Mesendoderm (in vitro differentiated cells): ENCODE data around the gene MATCAP1.

ENCODE experiments used
- DNase-seq: peaks from one replicate; pipeline ENCODE4 v3.0.0; 2013
- H2AK5ac ChIP-seq: 2 replicates; pipeline ENCODE4 v1.6.1; 2013; ENCODE audit warnings: low read length, inconsistent platforms
- H2BK120ac ChIP-seq: 2 replicates; pipeline ENCODE4 v1.6.1; 2013; ENCODE audit warnings: low read depth, mild to moderate bottlenecking, low read length, moderate library complexity, mixed read lengths
- H2BK15ac ChIP-seq: replicated peaks from 2 replicates; pipeline ENCODE4 v1.6.1; 2013; ENCODE audit warnings: low read depth, mild to moderate bottlenecking, moderate library complexity
- H2BK5ac ChIP-seq: 2 replicates; pipeline ENCODE4 v1.6.1; 2013; ENCODE audit warnings: low read length, inconsistent platforms
- H3K18ac ChIP-seq: 2 replicates; pipeline ENCODE4 v1.6.1; 2013; ENCODE audit warnings: mild to moderate bottlenecking, low read length, mixed read lengths
- H3K23ac ChIP-seq: one replicate; pipeline ENCODE4 v1.6.1; 2013; ENCODE audit warnings: low read length
- H3K27ac ChIP-seq: 2 replicates; pipeline ENCODE4 v1.5.1; 2013; ENCODE audit warnings: low read depth, mild to moderate bottlenecking, inconsistent platforms, low read length, moderate library complexity
- H3K27me3 ChIP-seq: 2 replicates; pipeline ENCODE4 v1.6.1; 2013; ENCODE audit warnings: low read length, control low read depth, mild to moderate bottlenecking, inconsistent platforms; ENCODE audit not compliant: insufficient read depth, poor library complexity
- H3K36me3 ChIP-seq: 2 replicates; pipeline ENCODE4 v1.6.1; 2013; ENCODE audit warnings: low read length, inconsistent platforms; ENCODE audit not compliant: control insufficient read depth, insufficient read depth
- H3K4ac ChIP-seq: one replicate; pipeline ENCODE4 v1.6.1; 2013; ENCODE audit warnings: low read depth, mild to moderate bottlenecking, low read length, moderate library complexity
- H3K4me1 ChIP-seq: 2 replicates; pipeline ENCODE4 v1.6.1; 2013; ENCODE audit warnings: low read depth, low read length, inconsistent platforms; ENCODE audit not compliant: control insufficient read depth
- H3K4me2 ChIP-seq: 2 replicates; pipeline ENCODE4 v1.6.1; 2013; ENCODE audit warnings: low read length
- H3K4me3 ChIP-seq: 2 replicates; pipeline ENCODE4 v1.5.1; 2013; ENCODE audit warnings: mild to moderate bottlenecking, low read length
- H3K56ac ChIP-seq: one replicate; pipeline ENCODE4 v1.6.1; 2013; ENCODE audit warnings: low read length
- H3K79me1 ChIP-seq: 2 replicates; pipeline ENCODE4 v1.6.1; 2013; ENCODE audit warnings: low read length, inconsistent platforms
- H3K79me2 ChIP-seq: 2 replicates; pipeline ENCODE4 v1.6.1; 2013; ENCODE audit warnings: mild to moderate bottlenecking, low read length; ENCODE audit not compliant: control insufficient read depth, insufficient read depth
- H3K9ac ChIP-seq: 2 replicates; pipeline ENCODE4 v1.6.1; 2013; ENCODE audit warnings: low read length, inconsistent platforms
- H4K5ac ChIP-seq: one replicate; pipeline ENCODE4 v1.6.1; 2013; ENCODE audit warnings: low read length
- H4K8ac ChIP-seq: one replicate; pipeline ENCODE4 v1.6.1; 2013; ENCODE audit warnings: low read depth, mild to moderate bottlenecking, control low read depth, low read length, moderate library complexity
- WGBS: extraction: QIAGEN DNeasy Blood & Tissue Kit; methylation state at CpG from one replicate; pipeline ENCODE4 v1.1.7; 2013; ENCODE audit warnings: low lambda C conversion rate, missing lambda C conversion rate; ENCODE audit not compliant: insufficient coverage; ENCODE audit errors: extremely low coverage; 5-methylcytosine and 5-hydroxymethylcytosine counted together

Gene MATCAP1

DNA sequence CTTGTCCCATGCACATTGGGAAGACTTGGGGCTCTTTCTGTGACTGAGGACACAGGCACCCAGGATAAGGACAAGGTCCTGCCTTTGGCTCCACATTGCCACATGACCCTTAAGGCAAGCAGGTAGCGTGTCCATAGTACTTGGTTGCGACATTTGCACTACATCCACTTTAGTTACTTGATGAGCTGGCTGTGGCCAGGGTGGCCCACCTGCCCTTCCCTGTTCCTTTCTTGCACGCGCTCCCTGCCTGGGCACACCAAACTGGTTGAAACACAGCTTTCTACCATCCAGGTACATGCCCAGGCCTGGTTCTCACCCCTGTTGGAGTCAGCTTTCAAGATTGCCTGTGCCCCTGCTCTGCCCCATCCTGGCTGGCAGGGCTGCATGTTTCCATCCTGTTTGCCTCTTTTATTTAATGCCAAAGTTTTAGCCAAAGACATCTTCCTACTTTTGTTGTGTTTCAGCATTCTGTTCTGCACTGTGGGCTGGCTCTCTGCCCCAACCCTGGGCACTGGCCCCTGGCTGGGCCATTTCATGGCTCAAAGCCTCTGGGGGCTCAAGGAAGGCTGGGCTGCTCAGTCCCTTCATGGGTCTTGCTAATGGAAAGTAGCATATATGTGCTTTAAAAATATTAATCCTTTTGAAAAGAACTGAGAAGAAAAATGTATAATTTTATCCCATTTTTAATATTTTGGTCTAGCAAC is 36.2 kb downstream of the MATCAP1 start:
- no peak overlapping the region for H2BK120ac ChIP-seq
- H3K79me1 ChIP-seq: no peaks in the 10 kb centered on the region
- no peak overlapping the region for H3K27ac ChIP-seq
- H2BK5ac ChIP-seq: no peak overlapping the region
- peaks cover 4% of the 10 kb centered on the region for H3K36me3 ChIP-seq
- H3K4me3 ChIP-seq: no peak overlapping the region
- WGBS: no CpG with 5 or more reads among the region's 4 CpGs
- H3K18ac ChIP-seq: no peak overlapping the region
- H2AK5ac ChIP-seq: no peak overlapping the region
- H3K27me3 ChIP-seq: no peaks in the 10 kb centered on the region
- H4K8ac ChIP-seq: no peak overlapping the region
- H3K4me1 ChIP-seq: no peaks in the 10 kb centered on the region
- H2BK15ac ChIP-seq: no peak overlapping the region
- no peak for DNase-seq
- H3K9ac ChIP-seq: no peak overlapping the region
- H3K56ac ChIP-seq: no peak overlapping the region
- no peak overlapping the region for H3K4me2 ChIP-seq
- H4K5ac ChIP-seq: no peak overlapping the region
- H3K79me2 ChIP-seq: no peaks in the 10 kb centered on the region
- H3K4ac ChIP-seq: no peak overlapping the region
- H3K23ac ChIP-seq: no peak overlapping the region

DNA sequence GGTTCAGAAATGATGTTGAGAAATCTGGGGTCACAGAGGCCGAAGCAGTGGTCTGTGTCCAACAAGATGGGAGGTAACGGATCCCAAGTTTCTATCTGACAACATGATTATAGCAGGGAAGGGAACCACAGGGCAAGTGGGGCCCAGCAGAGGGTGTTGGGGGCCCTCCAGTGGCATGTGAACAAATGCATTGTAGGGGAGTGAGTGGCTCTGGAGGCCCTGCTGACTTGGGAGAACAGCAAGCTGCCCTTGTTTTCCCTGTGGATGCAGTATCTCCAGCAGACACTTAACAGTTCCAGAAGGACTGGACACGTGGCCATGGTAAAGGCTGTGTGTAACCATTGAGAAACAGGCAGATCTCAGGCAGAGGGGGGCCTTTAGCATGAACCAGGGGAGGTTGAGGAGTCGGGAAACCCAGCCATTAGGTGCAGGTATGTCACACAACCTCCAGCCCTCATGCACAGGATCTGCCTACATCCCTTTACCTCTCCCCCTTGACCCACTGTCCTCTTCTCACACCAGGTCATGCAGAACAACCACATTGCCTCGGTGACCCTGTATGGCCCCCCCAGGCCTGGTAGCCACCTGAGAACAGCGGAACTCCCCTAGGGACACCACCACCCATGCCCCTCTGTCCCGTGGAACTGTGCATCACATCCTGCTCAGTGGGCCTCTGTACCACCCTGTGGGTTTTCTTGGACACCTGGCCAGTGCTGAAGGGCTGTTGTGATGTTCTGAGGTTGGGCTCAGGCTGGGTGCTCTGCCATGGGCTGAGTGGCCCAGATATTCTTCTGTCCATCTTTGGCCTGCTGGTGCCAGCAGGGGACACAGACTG is 37.0 kb downstream of the MATCAP1 start:
- Histone ChIP-seq H3K36me3 (peaks cover 4% of the 10 kb centered on the region), H4K8ac (no peak overlapping the region), H3K56ac (no peak overlapping the region), H3K4me1 (no peaks in the 10 kb centered on the region), H3K4ac (no peak overlapping the region), H3K23ac (no peak overlapping the region), H2BK5ac (no peak overlapping the region), H3K4me2 (no peak overlapping the region), H2AK5ac (no peak overlapping the region), H3K79me2 (no peaks in the 10 kb centered on the region), H3K18ac (no peak overlapping the region), H3K79me1 (no peaks in the 10 kb centered on the region), H2BK15ac (no peak overlapping the region), H3K27ac (no peak overlapping the region), H2BK120ac (no peak overlapping the region), H3K4me3 (no peak overlapping the region), H3K27me3 (no peaks in the 10 kb centered on the region), H3K9ac (no peak overlapping the region), H4K5ac (no peak overlapping the region)
- no peak for DNase-seq
- WGBS: no CpG with 5 or more reads among the region's 7 CpGs

DNA sequence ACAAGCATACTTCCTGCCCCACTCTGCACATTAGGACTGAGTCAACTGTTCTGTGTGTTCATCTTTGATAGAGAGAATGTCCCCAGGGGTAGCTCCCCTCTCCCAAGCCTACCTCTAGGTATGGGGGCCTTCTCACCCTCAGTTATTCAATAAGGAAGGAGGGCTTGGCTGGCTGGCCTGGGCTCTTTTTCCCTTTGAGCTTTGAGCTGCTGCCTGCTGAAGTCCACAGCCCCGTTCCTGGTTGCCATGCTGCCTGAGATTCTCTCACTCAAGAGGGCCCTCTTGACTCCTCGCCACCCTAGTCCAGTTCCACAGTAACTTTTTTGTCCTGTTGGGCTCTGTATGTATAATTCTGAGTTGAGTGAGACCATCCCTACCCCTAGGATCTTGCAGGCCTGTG is 38.0 kb downstream of the MATCAP1 start:
- no peaks in the 10 kb centered on the region for H3K27me3 ChIP-seq
- H3K4me1 ChIP-seq: no peaks in the 10 kb centered on the region
- H3K56ac ChIP-seq: no peak overlapping the region
- WGBS: no CpG with 5 or more reads among the region's 2 CpGs
- H2AK5ac ChIP-seq: no peak overlapping the region
- H3K36me3 ChIP-seq: peaks cover 4% of the 10 kb centered on the region
- H3K23ac ChIP-seq: no peak overlapping the region
- H2BK15ac ChIP-seq: no peak overlapping the region
- no peak overlapping the region for H2BK120ac ChIP-seq
- no peak overlapping the region for H2BK5ac ChIP-seq
- H3K79me2 ChIP-seq: no peaks in the 10 kb centered on the region
- no peak overlapping the region for H3K27ac ChIP-seq
- no peak overlapping the region for H3K4me3 ChIP-seq
- H4K5ac ChIP-seq: no peak overlapping the region
- H3K4ac ChIP-seq: no peak overlapping the region
- no peak overlapping the region for H3K18ac ChIP-seq
- no peak for DNase-seq
- no peak overlapping the region for H4K8ac ChIP-seq
- H3K79me1 ChIP-seq: no peaks in the 10 kb centered on the region
- no peak overlapping the region for H3K9ac ChIP-seq
- no peak overlapping the region for H3K4me2 ChIP-seq

DNA sequence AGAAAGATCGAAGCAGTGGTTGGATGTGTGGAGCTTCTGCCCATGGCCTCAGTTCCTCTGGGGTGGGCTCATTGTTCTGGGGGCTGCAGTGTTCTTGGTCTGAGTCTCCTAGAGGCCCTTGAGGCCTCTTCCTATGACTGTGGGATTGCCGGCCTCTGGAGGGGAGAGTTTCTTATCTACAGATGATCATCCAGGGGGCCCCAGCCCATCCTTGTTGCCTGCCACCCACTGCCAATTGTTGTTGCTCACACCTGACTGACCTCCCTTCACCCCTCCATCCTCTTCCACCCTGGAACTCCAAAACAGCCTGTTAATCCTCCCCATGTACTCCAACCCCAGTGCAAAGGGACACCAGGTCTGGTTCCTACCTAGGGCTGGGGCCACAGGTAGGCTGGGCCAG is 38.8 kb downstream of the MATCAP1 start:
- H3K9ac ChIP-seq: no peak overlapping the region
- no peak overlapping the region for H3K4me3 ChIP-seq
- no peak overlapping the region for H2BK15ac ChIP-seq
- no peak overlapping the region for H3K4ac ChIP-seq
- no peak overlapping the region for H3K23ac ChIP-seq
- H3K18ac ChIP-seq: no peak overlapping the region
- no peak overlapping the region for H3K56ac ChIP-seq
- DNase-seq: no peak
- no peak overlapping the region for H3K4me2 ChIP-seq
- H3K79me1 ChIP-seq: no peaks in the 10 kb centered on the region
- H3K27me3 ChIP-seq: no peaks in the 10 kb centered on the region
- H3K36me3 ChIP-seq: peaks cover 4% of the 10 kb centered on the region
- no peak overlapping the region for H4K8ac ChIP-seq
- no CpG with 5 or more reads among the region's 2 CpGs for WGBS
- no peak overlapping the region for H2BK5ac ChIP-seq
- H2AK5ac ChIP-seq: no peak overlapping the region
- no peak overlapping the region for H2BK120ac ChIP-seq
- H3K4me1 ChIP-seq: no peaks in the 10 kb centered on the region
- H3K27ac ChIP-seq: no peak overlapping the region
- no peaks in the 10 kb centered on the region for H3K79me2 ChIP-seq
- H4K5ac ChIP-seq: no peak overlapping the region

DNA sequence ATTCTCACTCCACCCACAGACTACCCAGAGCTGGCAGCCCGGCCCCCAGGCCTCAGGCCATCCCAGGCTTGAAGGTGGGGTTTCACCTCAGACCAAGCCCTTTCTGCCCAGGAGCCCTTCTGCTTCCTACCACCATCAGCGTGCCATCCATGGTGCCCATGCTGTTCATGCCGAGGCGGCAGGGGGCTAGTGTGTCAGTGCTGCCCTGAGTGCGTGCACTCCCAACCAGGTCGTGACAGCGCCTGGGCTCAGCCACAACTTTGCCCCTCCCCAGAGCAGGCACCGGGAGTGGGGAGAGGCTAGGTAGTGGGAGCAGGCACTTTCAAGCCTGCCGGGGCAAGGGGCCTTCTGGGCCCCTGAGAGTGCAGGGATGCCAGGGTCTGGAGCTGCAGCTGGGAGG is 41.4 kb downstream of the MATCAP1 start:
- H3K36me3 ChIP-seq: peaks cover 4% of the 10 kb centered on the region

More for the DNA sequence above, 41.4 kb downstream of the MATCAP1 start:
- no peak overlapping the region for H3K27ac ChIP-seq
- H2AK5ac ChIP-seq: no peak overlapping the region
- H4K8ac ChIP-seq: no peak overlapping the region
- no peak overlapping the region for H4K5ac ChIP-seq
- no peak overlapping the region for H3K23ac ChIP-seq
- no peak overlapping the region for H3K9ac ChIP-seq
- no peak overlapping the region for H3K4me3 ChIP-seq
- no peaks in the 10 kb centered on the region for H3K27me3 ChIP-seq
- H3K4me1 ChIP-seq: no peaks in the 10 kb centered on the region
- H3K56ac ChIP-seq: no peak overlapping the region
- H3K79me1 ChIP-seq: no peaks in the 10 kb centered on the region
- DNase-seq: no peak
- no peak overlapping the region for H2BK5ac ChIP-seq
- no peak overlapping the region for H2BK15ac ChIP-seq
- H3K79me2 ChIP-seq: no peaks in the 10 kb centered on the region
- H3K4me2 ChIP-seq: no peak overlapping the region
- H3K18ac ChIP-seq: no peak overlapping the region
- H2BK120ac ChIP-seq: no peak overlapping the region
- H3K4ac ChIP-seq: no peak overlapping the region
- WGBS: no CpG with 5 or more reads among the region's 9 CpGs
